22Rv1 (cell line): ENCODE measurements around the gene SCCPDH.

Experiments
- ZFX ChIP-seq: fragments of 450-650 bp; IDR thresholded peaks from 2 replicates; pipeline ENCODE4 v1.6.1; 2017; ENCODE audit warnings: antibody characterized with exemption, borderline replicate concordance
- TF ChIP-seq, protein P1 (sequence below): fragments of 450-650 bp; IDR thresholded peaks from 2 replicates; pipeline ENCODE4 v1.5.1; 2017; ENCODE audit warnings: mild to moderate bottlenecking

DNA sequence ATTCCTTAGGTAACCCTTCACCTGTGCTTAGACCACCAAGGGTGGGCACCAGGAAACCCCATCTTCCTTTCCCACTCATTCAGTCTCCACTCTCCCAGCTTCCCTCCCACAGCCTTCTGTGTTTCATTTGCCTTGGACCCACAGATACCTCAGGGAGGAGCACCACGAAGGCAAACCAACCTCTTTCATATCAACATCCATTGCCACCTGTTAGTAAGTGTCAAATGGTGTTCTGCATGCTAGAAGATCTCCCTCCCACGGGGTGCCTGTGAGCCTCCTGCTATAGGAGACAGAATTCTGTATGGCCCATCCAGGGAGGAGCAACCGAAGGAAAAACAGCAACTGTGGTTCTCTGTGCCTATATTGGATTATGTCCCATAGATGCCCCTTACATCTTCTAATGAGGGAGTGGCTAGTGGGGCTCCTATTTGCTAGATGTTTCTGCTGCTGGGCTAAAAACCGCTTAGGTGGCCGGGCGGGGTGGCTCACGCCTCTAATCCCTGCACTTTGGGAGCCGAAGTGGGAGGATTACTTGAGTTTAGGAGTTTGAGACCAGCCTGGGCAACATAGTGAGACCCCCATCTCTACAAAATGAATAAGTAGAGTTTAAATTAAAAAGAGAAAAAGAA lies 25.6 kb upstream of the SCCPDH start:
- TF ChIP-seq, protein P1, sequence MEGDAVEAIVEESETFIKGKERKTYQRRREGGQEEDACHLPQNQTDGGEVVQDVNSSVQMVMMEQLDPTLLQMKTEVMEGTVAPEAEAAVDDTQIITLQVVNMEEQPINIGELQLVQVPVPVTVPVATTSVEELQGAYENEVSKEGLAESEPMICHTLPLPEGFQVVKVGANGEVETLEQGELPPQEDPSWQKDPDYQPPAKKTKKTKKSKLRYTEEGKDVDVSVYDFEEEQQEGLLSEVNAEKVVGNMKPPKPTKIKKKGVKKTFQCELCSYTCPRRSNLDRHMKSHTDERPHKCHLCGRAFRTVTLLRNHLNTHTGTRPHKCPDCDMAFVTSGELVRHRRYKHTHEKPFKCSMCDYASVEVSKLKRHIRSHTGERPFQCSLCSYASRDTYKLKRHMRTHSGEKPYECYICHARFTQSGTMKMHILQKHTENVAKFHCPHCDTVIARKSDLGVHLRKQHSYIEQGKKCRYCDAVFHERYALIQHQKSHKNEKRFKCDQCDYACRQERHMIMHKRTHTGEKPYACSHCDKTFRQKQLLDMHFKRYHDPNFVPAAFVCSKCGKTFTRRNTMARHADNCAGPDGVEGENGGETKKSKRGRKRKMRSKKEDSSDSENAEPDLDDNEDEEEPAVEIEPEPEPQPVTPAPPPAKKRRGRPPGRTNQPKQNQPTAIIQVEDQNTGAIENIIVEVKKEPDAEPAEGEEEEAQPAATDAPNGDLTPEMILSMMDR = no peak
- no peak for TF ChIP-seq ZFX
